Measurements from ENCODE around the gene YWHAG. TPM values are rescaled to one million over a fixed set of nuclear protein-coding genes. Genes with fewer than 3 reads are reported as not detected.

Gene YWHAG
- total RNA-seq, 1 donor from 2014 or later, result 132 TPM

DNA sequence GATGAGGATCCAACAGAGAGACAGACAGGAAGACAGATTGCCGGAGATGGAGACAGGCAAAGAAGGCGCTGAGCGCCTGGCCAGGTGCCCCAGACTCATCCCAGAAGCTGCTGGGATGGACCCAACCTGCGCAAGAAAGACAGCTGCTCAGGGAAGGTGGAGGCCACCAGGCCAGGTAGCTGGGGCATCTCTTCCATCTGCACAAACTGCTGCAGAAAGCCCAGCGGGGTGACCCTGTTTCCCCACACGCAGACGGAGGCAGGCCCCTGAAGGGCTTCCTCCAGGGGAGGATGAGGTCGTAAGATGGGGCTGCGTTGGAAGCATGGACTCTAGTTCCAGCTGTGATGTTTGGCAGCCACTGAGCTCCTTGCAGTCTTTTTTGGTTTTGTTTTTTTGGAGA, 16.5 kb upstream of the YWHAG start:
- peaks cover 7% of the 10 kb centered on the region for H3K27me3 Mint-ChIP-seq

GRCh38 chr7:76372984-76373833, 14.4 kb upstream of the YWHAG start:
- H3K4me3 Mint-ChIP-seq (ENCODE audit: low read depth), result no peak overlapping the region
- H3K36me3 Mint-ChIP-seq (ENCODE audit: insufficient read depth), result no peaks in the 10 kb centered on the region
- H3K27me3 Mint-ChIP-seq, result peaks cover 7% of the 10 kb centered on the region
- H3K4me1 Mint-ChIP-seq (ENCODE audit: low read depth), result peaks cover 4% of the 10 kb centered on the region
- DNase-seq (ENCODE audit: low spot score, unreplicated experiment), result no peak
- H3K27ac Mint-ChIP-seq, result peak overlapping the region; percentile 84
- no peak for TF ChIP-seq CTCF (IDR thresholded peaks at IDR 0.05; ENCODE audit: unreplicated experiment)
- H3K9me3 Mint-ChIP-seq (ENCODE audit: low read depth), result no peaks in the 10 kb centered on the region

More for the DNA sequence above, 16.5 kb upstream of the YWHAG start:
- Mint-ChIP-seq H3K4me3 (ENCODE audit: low read depth) (no peak overlapping the region), H3K27ac (no peak overlapping the region), H3K36me3 (ENCODE audit: insufficient read depth) (no peaks in the 10 kb centered on the region), H3K4me1 (ENCODE audit: low read depth) (peaks cover 4% of the 10 kb centered on the region), H3K9me3 (ENCODE audit: low read depth) (no peaks in the 10 kb centered on the region)
- no peak for DNase-seq (ENCODE audit: low spot score, unreplicated experiment)
- no peak for TF ChIP-seq CTCF (IDR thresholded peaks at IDR 0.05; ENCODE audit: unreplicated experiment)

DNA sequence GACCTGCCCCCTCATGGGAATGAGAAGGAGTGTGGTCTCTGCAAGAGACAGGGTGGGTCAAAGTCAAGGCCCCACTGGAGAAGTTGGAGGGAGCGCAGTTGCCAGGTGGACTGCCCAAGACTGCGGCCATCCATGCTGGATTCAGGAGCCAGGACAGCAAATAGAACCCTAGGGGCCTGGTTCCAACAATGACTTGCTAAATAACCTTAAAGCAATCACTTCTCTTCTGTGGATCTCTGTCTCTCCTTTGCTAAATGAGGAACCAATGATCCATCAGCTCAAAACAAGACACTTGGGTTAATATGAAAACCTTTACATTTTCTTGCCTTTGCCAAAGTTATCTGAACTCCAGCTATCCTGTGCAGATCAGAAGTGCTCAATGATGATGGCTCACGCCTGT, 12.6 kb upstream of the YWHAG start:
- H3K4me3 Mint-ChIP-seq (ENCODE audit: low read depth), result no peak overlapping the region

GRCh38 chr7:76369018-76369417, 10.2 kb upstream of the YWHAG start:
- no peak for DNase-seq (ENCODE audit: low spot score, unreplicated experiment)
- H3K4me3 Mint-ChIP-seq (ENCODE audit: low read depth), result no peak overlapping the region
- peaks cover under 1% of the 10 kb centered on the region for H3K27me3 Mint-ChIP-seq
- H3K9me3 Mint-ChIP-seq (ENCODE audit: low read depth), result no peaks in the 10 kb centered on the region
- peaks cover 6% of the 10 kb centered on the region for H3K4me1 Mint-ChIP-seq (ENCODE audit: low read depth)
- H3K36me3 Mint-ChIP-seq (ENCODE audit: insufficient read depth), result no peaks in the 10 kb centered on the region
- peak overlapping the region; percentile 77 for H3K27ac Mint-ChIP-seq
- TF ChIP-seq CTCF (IDR thresholded peaks at IDR 0.05; ENCODE audit: unreplicated experiment), result no peak

More for the DNA sequence above, 12.6 kb upstream of the YWHAG start:
- no peak for DNase-seq (ENCODE audit: low spot score, unreplicated experiment)
- H3K27ac Mint-ChIP-seq, result peak overlapping the region; percentile 62
- peaks cover 4% of the 10 kb centered on the region for H3K4me1 Mint-ChIP-seq (ENCODE audit: low read depth)
- no peaks in the 10 kb centered on the region for H3K36me3 Mint-ChIP-seq (ENCODE audit: insufficient read depth)
- TF ChIP-seq CTCF (IDR thresholded peaks at IDR 0.05; ENCODE audit: unreplicated experiment), result no peak
- peaks cover 7% of the 10 kb centered on the region for H3K27me3 Mint-ChIP-seq
- H3K9me3 Mint-ChIP-seq (ENCODE audit: low read depth), result no peaks in the 10 kb centered on the region

- DNase-seq (ENCODE audit: low spot score, unreplicated experiment), result no peak
- no peak for TF ChIP-seq CTCF (IDR thresholded peaks at IDR 0.05; ENCODE audit: unreplicated experiment)
- Mint-ChIP-seq H3K27me3 (no peaks in the 10 kb centered on the region), H3K9me3 (ENCODE audit: low read depth) (no peaks in the 10 kb centered on the region), H3K27ac (no peak overlapping the region), H3K4me1 (ENCODE audit: low read depth) (peaks cover 5% of the 10 kb centered on the region), H3K4me3 (ENCODE audit: low read depth) (no peak overlapping the region), H3K36me3 (ENCODE audit: insufficient read depth) (no peaks in the 10 kb centered on the region)
Measured at GRCh38 chr7:76368190-76368589, 9.4 kb upstream of the YWHAG start.

Data from progenitor cell of endocrine pancreas (in vitro differentiated cells).